HUES64 (cell line): ENCODE results near the gene OR11G2.
"Not testable (repeated sequence)": the region's sequence is repeated elsewhere in the genome, so short reads cannot be mapped to it uniquely, and the experiment has no call there.

ENCODE experiments used
- H3K27ac ChIP-seq: 2 replicates; pipeline ENCODE4 v1.7.0; 2013; ENCODE audit warnings: low read depth, low read length, inconsistent platforms
- H3K27me3 ChIP-seq: 2 replicates; pipeline ENCODE4 v1.6.1; 2013; ENCODE audit warnings: mild to moderate bottlenecking, low read length; ENCODE audit not compliant: insufficient read depth
- H3K36me3 ChIP-seq: 2 replicates; pipeline ENCODE4 v1.6.1; 2013; ENCODE audit warnings: mild to moderate bottlenecking, low read length; ENCODE audit not compliant: insufficient read depth
- H3K4me1 ChIP-seq: 2 replicates; pipeline ENCODE4 v1.6.1; 2013; ENCODE audit warnings: mild to moderate bottlenecking, low read length, moderate library complexity; ENCODE audit not compliant: insufficient read depth
- H3K4me3 ChIP-seq: 2 replicates; pipeline ENCODE4 v1.5.1; 2013; ENCODE audit warnings: mild to moderate bottlenecking, low read length, moderate library complexity
- H3K9ac ChIP-seq: 2 replicates; pipeline ENCODE4 v1.6.1; 2013; ENCODE audit warnings: mild to moderate bottlenecking, low read depth, low read length
- H3K9me3 ChIP-seq: 2 replicates; pipeline ENCODE4 v1.6.1; 2013; ENCODE audit warnings: low read depth, low read length; ENCODE audit not compliant: insufficient read depth
- WGBS: fragments of 150-250, 120-280 bp; methylation state at CpG from one replicate; pipeline ENCODE4 v1.1.7; 2013; ENCODE audit warnings: missing lambda C conversion rate; 5-methylcytosine and 5-hydroxymethylcytosine counted together

Gene OR11G2

GRCh38 chr14:20223410-20223809 is 32.7 kb downstream of the OR11G2 start, which contains the start of gene OR11H6:
OR11H6 (plus strand) TSS chr14:20223710; CDS start chr14:20223710, 0 bp downstream.
- WGBS: no CpG with 5 or more reads among the region's 2 CpGs
- Histone ChIP-seq H3K27ac (no peak within 1 kb of the TSS), H3K36me3 (no peaks in the 10 kb centered on the region), H3K9ac (no peak within 1 kb of the TSS), H3K27me3 (no peaks in the 10 kb centered on the region), H3K9me3 (peaks cover 89% of the 10 kb centered on the region), H3K4me1 (no peaks in the 10 kb centered on the region), H3K4me3 (no peak within 1 kb of the TSS)

GRCh38 chr14:20228681-20229080 is 38.0 kb downstream of the OR11G2 start, which contains the start of gene OR11H7:
OR11H7 (plus strand) TSS chr14:20228981.
- Histone ChIP-seq H3K27ac (no peak within 1 kb of the TSS), H3K36me3 (no peaks in the 10 kb centered on the region), H3K4me1 (no peaks in the 10 kb centered on the region), H3K9ac (no peak within 1 kb of the TSS), H3K4me3 (no peak within 1 kb of the TSS), H3K27me3 (no peaks in the 10 kb centered on the region), H3K9me3 (peaks cover 65% of the 10 kb centered on the region)
- no CpG with 5 or more reads among the region's 1 CpG for WGBS

- H3K27ac ChIP-seq, H3K4me1 ChIP-seq, H3K36me3 ChIP-seq, H3K27me3 ChIP-seq, H3K4me3 ChIP-seq, H3K9ac ChIP-seq: not testable (repeated sequence)
- H3K9me3 ChIP-seq: peaks cover 23% of the 10 kb centered on the region
- WGBS: 69% methylated on average over 3 of the region's 4 CpGs
Measured at GRCh38 chr14:20235415-20235814, 44.7 kb downstream of the OR11G2 start.

GRCh38 chr14:20247646-20248246 is 57.0 kb downstream of the OR11G2 start:
- Histone ChIP-seq H3K4me1 (no peaks in the 10 kb centered on the region), H3K27ac (no peak overlapping the region), H3K4me3 (no peak overlapping the region), H3K36me3 (no peaks in the 10 kb centered on the region), H3K9ac (no peak overlapping the region), H3K9me3 (peaks cover 78% of the 10 kb centered on the region), H3K27me3 (no peaks in the 10 kb centered on the region)
- WGBS: 67% methylated on average over 3 of the region's 3 CpGs
